ENCODE data around the gene SMG7. TPM values are rescaled to one million over a fixed set of nuclear protein-coding genes. Genes with fewer than 3 reads are reported as not detected.

SMG7 gene
- total RNA-seq, 1 experiment from 2014 or later, result 72.9 TPM

GRCh38 chr1:183552441-183552840 is 80.1 kb downstream of the SMG7 start:
- DNase-seq, result no peak
- Histone ChIP-seq H3K9me2 (ENCODE audit: insufficient read depth) (no peaks in the 10 kb centered on the region), H3K79me2 (ENCODE audit: low read depth) (no peaks in the 10 kb centered on the region), H3K9me3 (ENCODE audit: insufficient read depth, low read depth) (no peaks in the 10 kb centered on the region), H3K4me2 (no peak overlapping the region), H3K4me3 (no peak overlapping the region), H3K27me3 (ENCODE audit: insufficient read depth, low read depth) (no peaks in the 10 kb centered on the region), H2AFZ (no peak overlapping the region), H3K36me3 (ENCODE audit: low read depth) (peaks cover 57% of the 10 kb centered on the region), H3F3A (ENCODE audit: insufficient read depth, low read depth) (peaks cover 55% of the 10 kb centered on the region), H3K27ac (no peak overlapping the region), H4K20me1 (ENCODE audit: insufficient read depth) (no peaks in the 10 kb centered on the region), H3K4me1 (replicated peaks; ENCODE audit: insufficient read depth) (no peaks in the 10 kb centered on the region)
- CTCF ChIA-PET, result no interaction called here
- TF ChIP-seq CTCF (conservative IDR thresholded peaks at IDR 0.05) (no peak), EZH2 (IDR thresholded peaks at IDR 0.05; ENCODE audit: low read depth) (no peak)
- POLR2A ChIA-PET (ENCODE audit: unreplicated experiment), result no interaction called here
- no TSS peak for BruUV-seq (replicated peaks)
- intact Hi-C loops (cut with micrococcal nuclease; ENCODE audit: unreplicated experiment), result loop anchor here (2.0 to 10.0 kb wide), 2 partner anchors 70 to 588 kb away; no protein-coding TSS in a partner anchor

- H3K36me3 ChIP-seq (ENCODE audit: low read depth), result peaks cover 55% of the 10 kb centered on the region
- H3K9me2 ChIP-seq (ENCODE audit: insufficient read depth), result no peaks in the 10 kb centered on the region
- POLR2A ChIA-PET (ENCODE audit: unreplicated experiment), result no interaction called here
- no TSS peak for BruUV-seq (replicated peaks)
- H3K9me3 ChIP-seq (ENCODE audit: insufficient read depth, low read depth), result no peaks in the 10 kb centered on the region
- H2AFZ ChIP-seq, result no peak overlapping the region
- no peaks in the 10 kb centered on the region for H3K4me1 ChIP-seq (replicated peaks; ENCODE audit: insufficient read depth)
- CTCF ChIA-PET, result no interaction called here
- no peak overlapping the region for H3K4me2 ChIP-seq
- no peak overlapping the region for H3K4me3 ChIP-seq
- H4K20me1 ChIP-seq (ENCODE audit: insufficient read depth), result no peaks in the 10 kb centered on the region
- intact Hi-C loops (cut with micrococcal nuclease; ENCODE audit: unreplicated experiment), result loop anchor here (2.0 to 10.0 kb wide), 2 partner anchors 70 to 588 kb away; no protein-coding TSS in a partner anchor
- no peaks in the 10 kb centered on the region for H3K79me2 ChIP-seq (ENCODE audit: low read depth)
- TF ChIP-seq EZH2 (IDR thresholded peaks at IDR 0.05; ENCODE audit: low read depth), result no peak
- no peak for TF ChIP-seq CTCF (conservative IDR thresholded peaks at IDR 0.05)
- no peak for DNase-seq
- no peak overlapping the region for H3K27ac ChIP-seq
- peaks cover 53% of the 10 kb centered on the region for H3F3A ChIP-seq (ENCODE audit: insufficient read depth, low read depth)
- no peaks in the 10 kb centered on the region for H3K27me3 ChIP-seq (ENCODE audit: insufficient read depth, low read depth)
Observed at GRCh38 chr1:183552891-183553290, 80.6 kb downstream of the SMG7 start.

DNA sequence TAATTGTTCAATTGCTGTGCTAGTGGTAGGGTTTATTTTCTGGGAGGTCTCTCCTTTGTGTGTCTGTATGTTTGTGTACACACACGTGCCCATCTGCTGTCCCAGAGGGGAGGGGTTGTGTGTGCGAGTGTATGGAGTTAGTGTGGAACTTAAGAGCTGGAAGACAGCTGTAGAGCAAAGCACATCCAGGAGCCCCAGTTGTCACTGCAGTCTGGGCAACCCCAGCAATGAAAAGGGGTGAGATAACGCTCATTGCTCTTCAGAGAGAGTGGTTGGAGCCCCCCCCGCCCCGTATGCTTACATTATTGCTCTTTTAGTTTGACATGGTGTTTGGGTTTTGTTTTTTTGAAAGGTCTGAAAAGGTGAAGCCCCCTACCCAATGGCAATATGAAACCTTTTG is 81.0 kb downstream of the SMG7 start:
- no peaks in the 10 kb centered on the region for H3K9me2 ChIP-seq (ENCODE audit: insufficient read depth)
- no peaks in the 10 kb centered on the region for H3K4me1 ChIP-seq (replicated peaks; ENCODE audit: insufficient read depth)
- no peaks in the 10 kb centered on the region for H3K27me3 ChIP-seq (ENCODE audit: insufficient read depth, low read depth)
- no peak for DNase-seq
- H3K79me2 ChIP-seq (ENCODE audit: low read depth), result no peaks in the 10 kb centered on the region
- H3K27ac ChIP-seq, result no peak overlapping the region
- H3F3A ChIP-seq (ENCODE audit: insufficient read depth, low read depth), result peaks cover 51% of the 10 kb centered on the region
- H3K4me3 ChIP-seq, result no peak overlapping the region
- peaks cover 56% of the 10 kb centered on the region for H3K36me3 ChIP-seq (ENCODE audit: low read depth)
- H2AFZ ChIP-seq, result no peak overlapping the region
- POLR2A ChIA-PET (ENCODE audit: unreplicated experiment), result no interaction called here
- TF ChIP-seq CTCF (conservative IDR thresholded peaks at IDR 0.05), result no peak
- no peak for TF ChIP-seq EZH2 (IDR thresholded peaks at IDR 0.05; ENCODE audit: low read depth)
- no peak overlapping the region for H3K4me2 ChIP-seq
- no peaks in the 10 kb centered on the region for H4K20me1 ChIP-seq (ENCODE audit: insufficient read depth)
- no peaks in the 10 kb centered on the region for H3K9me3 ChIP-seq (ENCODE audit: insufficient read depth, low read depth)
- CTCF ChIA-PET, result no interaction called here
- TSS peak; percentile 12 for BruUV-seq (replicated peaks)
- intact Hi-C loops (cut with micrococcal nuclease; ENCODE audit: unreplicated experiment), result loop anchor here (2.0 to 10.0 kb wide), 2 partner anchors 69 to 589 kb away; no protein-coding TSS in a partner anchor

All from PC-9 (cell line).